Occipital lobe (tissue), 2 donors: ENCODE measurements around the gene GSAP. TPM values are rescaled to one million over a fixed set of nuclear protein-coding genes. Genes with fewer than 3 reads are reported as not detected.

Experiments
- DNase-seq: peaks from one replicate; lab custom pipeline; 2025; lab: John Stamatoyannopoulos, UW
- total RNA-seq: library from RNA; depleted of rRNA; stranded (reverse); fragments of >200 nt; gene quantifications from one replicate; pipeline ENCODE4 v1.2.3, GENCODE V29; 2014

The GSAP gene
- total RNA-seq, 1 donor from 2014 or later, result 12.6 TPM

DNA sequence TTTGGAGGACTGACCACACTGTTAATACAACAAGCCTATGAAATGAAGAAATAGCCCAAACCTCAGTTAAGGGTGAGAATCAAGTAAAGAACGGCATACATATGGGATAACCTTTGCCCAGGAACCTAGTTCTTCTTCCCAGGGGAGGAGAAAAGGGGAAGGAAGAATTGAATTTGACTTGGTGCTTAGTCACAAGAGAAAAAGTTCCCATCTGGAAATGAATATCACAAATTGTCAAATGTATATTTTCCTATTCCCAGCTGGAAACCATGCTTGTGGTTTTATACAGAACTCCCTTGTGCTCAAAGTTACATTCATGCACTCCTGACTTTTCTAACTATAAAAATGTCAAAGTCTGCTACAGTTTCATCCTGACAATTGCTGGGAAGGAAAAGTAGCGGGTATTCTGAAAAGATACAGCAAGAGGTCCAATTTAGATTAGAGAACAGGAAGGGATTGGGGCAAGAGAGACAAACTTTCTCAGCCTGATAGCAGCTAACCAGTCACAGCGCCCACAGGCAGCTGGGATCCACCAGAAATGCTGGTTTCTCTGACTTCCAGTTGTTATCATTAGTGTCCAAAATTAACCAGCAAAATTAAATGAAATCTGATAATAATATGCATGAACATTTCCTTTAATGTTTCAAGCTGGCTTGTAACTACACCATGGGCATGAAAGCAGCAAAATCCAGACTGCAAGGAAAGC, 18.6 kb upstream of the GSAP start:
- DNase-seq, result no peak

GRCh38 chr7:77433901-77434300, 17.8 kb upstream of the GSAP start:
- no peak for DNase-seq

DNA sequence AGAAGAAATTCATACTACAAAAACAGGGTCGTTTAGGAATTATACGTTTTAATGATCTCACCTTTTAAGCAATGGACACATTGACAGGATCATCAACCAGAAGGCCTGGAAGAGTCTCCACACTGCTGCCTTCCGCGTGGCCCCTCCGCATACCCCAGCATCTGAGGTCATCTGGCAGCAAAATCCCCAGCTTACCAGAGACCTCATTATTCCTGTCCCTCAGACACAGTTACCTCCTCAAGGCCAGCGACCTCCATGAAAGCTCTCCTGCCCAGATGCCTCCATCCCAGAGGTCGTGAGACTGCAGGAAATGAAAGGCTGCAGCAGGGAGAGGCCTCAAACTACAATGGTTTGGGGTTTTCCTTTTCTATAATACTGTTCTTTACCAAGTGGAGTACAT, 14.8 kb upstream of the GSAP start:
- no peak for DNase-seq

- DNase-seq, result no peak
Measured at GRCh38 chr7:77428777-77429231, 12.7 kb upstream of the GSAP start.

DNA sequence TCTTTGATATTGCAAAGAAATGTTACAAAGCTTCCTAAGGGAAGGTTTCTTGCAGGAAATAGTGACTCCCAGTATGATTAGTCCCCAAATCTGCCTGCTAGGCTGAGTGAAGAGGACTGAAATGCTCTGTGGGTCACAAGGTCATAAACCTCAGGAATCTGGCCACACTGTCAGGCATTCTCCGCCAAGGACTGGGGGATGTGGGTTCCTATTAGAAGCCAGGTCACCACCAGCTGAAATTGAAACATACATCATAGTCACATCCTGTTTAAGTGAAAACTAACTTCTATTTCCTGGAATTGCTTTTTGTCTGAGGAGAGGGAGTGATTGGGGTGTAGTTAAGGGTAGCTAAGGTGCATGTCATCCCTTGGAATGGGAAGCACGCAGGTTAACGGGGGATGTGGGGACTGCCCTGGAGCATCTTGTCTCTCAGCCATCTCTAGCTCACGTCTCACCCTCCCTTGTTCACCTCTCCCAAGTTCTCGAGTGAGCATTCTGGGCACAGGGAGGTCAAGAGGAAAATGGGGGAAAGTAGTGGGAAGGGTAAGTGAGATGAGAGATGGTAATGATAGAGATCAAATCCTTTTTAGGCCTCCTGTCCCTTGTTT, 12.0 kb upstream of the GSAP start:
- DNase-seq, result no peak

GRCh38 chr7:77426521-77427051, 10.4 kb upstream of the GSAP start:
- DNase-seq, result no peak

- DNase-seq, result no peak
Measured at GRCh38 chr7:77426052-77426404, 9.9 kb upstream of the GSAP start.

DNA sequence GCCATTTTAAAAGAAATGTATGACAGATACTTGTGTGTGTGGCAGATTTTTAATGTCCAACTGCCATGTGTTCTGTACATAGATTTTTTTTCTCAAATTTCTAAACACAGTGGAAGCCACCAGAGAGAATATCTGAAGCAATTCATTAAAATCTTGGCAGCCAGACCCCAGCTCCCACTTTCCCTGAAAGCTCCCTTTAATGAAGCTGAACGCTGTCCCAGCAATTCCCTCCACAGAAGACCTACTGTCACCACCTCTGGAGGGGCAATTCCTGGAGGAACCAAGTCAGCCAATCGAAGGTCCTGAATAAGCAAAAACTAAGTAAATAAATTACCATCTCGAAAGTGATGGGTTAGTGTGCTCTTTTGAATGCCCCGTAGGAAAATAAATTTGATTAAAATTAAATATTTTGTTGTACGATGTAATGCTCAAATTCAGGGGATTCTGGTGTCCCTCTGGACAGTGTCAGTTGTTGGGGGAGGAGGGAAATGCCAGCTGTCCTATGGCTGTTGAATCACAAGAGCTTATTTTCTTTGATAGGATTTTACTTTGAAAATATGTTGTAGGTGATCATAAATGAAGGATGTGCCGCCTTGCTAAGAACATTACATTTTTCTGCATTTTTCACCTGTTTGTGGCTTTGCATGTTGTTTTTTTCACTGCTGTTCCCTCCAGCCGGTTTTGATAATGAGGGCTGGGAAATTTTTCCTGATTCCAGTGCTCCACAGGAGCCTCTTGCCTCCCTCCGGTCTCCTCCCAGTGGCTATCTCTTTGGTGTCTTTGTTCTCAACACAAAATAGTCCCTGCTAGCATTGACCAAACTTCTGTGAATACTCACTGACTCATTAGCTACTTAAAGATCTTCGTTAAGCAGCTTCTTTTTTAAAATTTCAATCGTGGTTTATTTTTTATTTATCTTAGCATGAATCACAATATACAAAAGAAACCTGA, 9.2 kb upstream of the GSAP start:
- no peak for DNase-seq

- DNase-seq, result no peak
Measured at GRCh38 chr7:77422500-77422899, 6.4 kb upstream of the GSAP start.

- DNase-seq, result no peak
Measured at GRCh38 chr7:77420986-77421672, 5.0 kb upstream of the GSAP start.

- DNase-seq, result no peak
Measured at GRCh38 chr7:77420438-77420837, 4.3 kb upstream of the GSAP start.

DNA sequence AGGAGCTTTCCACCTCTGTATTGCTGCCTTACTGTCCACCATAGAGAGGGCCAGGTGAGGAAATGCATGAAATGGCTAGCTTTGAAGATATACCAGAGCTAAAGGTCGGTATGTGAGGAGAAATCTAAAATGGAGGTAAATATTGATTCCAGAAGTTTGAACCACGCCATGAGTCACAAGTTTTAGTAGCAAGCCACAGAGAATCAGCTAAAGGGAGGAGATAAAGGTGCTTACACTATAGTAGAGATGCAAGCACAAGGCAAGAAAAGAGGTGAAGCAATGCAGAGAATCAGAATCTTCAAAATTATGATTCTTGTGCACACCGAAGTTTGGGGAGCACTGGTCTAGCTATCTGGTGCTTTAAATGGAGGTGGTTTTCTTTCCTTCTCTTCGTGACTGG, 3.0 kb upstream of the GSAP start:
- no peak for DNase-seq

DNA sequence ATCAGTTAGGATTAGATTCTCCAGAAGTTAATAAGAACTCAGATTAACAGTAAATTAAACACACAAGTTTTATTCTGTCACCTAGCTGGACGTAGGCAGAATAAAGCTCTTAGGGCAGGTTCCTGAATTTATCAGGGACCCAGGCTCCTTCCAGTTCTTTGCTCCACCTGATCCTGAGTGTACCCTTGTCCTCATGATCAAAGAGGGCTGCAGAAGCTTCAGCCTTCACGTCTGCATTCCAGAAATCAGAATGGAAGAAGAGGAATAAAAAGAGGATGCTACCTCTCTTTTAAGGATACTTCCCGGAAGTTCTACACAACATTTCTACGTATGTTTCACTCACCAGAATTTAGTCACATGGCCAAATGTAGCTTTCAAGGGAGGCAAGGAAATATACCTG, 1.7 kb upstream of the GSAP start:
- no peak for DNase-seq

DNA sequence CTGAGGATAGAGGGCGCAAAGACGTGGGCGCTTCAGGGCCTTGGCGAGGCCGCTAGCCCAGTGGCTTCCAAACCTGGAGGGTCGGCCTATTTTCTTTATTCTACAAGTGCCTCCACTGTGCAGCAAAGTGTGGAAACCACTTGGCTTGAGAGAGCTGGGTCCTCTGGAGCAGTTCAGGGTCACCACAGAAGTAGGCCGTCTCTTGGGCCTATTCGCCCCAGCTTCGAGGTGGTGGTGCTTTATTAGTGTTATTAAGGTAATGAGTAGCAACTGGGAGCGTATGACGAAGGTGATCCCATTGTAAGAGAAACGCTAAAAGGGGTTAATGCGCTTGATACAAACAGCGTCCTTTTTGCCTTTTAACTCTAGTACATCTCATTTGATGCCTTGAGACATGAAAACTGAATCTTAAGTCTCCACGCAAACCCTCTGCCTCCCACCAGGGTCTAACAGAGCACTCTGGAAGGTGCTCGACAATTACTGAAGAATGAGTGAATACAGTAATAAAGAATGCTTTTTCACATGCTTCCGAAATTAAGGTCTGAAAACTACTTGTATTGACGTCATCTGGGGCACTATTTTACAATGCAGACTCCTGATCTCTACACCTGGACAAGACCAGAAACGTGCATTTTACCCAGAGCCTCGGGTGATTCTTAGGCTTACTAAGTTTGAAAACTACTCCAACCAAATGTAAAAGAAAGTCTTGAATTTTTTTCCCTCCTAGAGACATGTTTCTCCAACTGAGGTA, 647 bp upstream of the GSAP start:
- DNase-seq, result no peak

GRCh38 chr7:77415476-77415822, 700 bp downstream of the GSAP start:
- DNase-seq, result no peak

GRCh38 chr7:77413861-77414424, 2.2 kb downstream of the GSAP start:
- DNase-seq, result no peak

DNA sequence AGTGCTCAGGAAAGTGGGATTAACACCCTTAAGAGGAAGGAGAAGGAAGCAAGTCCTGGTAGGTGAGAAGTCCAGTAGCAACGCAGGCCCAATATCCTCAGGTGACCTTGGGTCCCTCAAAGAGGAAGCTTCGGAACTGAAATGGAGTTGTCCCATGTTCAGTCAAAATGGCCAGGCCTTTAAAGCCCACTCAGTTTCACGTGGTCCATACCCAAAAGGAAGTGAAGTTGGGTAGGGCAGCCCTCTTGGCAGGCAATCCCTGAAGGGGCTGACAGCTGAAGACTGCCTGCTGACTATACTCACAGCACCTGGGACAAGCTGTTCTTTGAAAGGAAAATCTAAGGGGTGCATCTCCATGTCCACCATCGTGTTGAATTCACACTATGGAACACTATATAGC, 3.0 kb downstream of the GSAP start:
- DNase-seq, result no peak

- no peak for DNase-seq
Measured at GRCh38 chr7:77409739-77410547, 6.2 kb downstream of the GSAP start.

DNA sequence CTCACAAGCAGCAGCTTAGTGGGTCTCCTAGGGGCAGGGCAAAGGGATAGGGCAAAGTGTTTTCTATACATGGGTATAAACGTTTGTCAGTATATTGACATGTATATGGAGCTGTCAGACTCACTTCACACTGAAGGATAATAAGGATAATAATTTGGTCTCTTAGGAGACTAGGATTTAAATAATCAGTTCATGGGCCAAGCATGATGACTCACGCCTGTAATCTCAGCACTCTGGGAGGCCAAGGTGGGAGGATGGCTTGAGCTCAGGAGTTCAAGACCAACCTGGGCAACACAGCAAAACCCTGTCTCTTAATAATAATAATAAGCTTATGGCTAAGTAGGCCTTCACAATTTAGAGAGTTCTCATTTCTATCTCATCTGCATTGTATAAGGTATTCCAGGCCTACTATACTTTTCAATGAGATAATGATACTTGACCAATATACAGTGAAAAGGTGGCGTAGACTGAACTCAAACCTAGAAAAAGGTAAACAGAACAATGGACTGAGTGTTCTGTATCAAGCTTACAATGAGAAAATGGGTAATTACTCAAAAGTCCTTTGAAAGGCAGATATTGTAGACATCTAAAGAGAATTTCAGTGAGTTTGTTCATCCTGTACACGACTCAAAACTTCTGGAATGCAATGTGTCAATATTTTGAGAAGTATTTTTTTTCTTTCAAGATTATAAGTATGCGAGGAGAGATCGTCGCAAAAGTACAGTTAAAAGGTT, 7.0 kb downstream of the GSAP start:
- no peak for DNase-seq
